Measurements from ENCODE around the gene KIAA1614. TPM values are rescaled to one million over a fixed set of nuclear protein-coding genes. Genes with fewer than 3 reads are reported as not detected.

Gene KIAA1614, protein sequence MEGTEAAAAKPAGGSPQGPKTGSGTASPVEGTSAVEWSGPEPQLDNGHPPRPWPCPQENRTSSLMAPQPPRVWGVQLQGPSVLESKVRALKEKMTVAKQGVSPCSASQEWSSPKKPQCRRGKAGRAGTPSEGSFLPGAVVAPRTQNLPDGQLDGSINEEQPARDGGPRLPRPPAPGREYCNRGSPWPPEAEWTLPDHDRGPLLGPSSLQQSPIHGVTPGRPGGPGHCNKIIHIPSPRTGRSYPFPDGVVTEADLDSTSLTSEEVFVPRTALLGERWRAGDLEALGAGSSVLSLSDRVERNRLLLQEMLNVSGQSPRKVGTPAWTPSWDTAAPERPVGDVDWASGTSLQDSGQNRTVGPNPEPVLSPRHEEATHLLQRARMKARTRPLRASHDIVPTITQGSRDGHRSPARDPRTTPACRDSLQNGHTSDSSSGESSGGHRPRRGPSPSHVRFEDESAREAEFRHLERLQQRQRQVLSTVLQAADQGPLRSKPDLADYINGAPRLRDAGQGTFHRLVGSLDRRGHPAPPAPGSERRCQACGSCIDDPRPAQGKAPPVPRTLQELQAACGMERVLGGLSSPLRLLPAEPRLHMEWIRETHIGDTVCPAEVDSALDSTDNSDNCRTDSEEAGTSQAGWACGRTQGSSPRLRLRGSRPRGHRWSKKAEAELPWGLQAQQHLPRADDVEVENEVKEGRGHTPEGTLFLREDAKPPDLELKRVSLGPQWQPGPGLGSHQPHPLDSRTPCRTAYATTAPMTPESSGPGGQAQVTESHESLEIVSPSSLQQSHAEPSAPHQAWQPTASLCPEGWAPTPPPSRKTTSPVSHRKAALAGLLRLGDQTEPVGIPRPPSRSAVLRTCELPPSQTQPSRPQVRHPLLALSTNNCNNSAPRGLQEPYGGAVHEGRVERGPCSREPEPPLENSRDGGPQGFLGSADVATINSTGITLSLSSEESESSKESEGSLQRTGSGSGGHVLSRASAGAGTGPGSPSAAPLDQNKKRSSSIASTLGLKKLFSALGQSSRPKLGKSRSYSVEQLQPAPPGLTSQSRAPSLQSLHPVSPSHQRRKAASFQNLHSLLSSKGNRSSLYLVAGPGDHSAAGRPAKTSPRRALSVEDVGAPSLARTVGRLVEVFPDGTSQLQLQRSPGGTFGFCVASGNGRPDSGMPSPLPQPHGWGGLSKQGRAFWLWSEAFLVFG
- 0.31 and 2.9 TPM in 2 replicates for total RNA-seq (ENCODE audit: low replicate concordance)
- long read RNA-seq: 0 reads

DNA sequence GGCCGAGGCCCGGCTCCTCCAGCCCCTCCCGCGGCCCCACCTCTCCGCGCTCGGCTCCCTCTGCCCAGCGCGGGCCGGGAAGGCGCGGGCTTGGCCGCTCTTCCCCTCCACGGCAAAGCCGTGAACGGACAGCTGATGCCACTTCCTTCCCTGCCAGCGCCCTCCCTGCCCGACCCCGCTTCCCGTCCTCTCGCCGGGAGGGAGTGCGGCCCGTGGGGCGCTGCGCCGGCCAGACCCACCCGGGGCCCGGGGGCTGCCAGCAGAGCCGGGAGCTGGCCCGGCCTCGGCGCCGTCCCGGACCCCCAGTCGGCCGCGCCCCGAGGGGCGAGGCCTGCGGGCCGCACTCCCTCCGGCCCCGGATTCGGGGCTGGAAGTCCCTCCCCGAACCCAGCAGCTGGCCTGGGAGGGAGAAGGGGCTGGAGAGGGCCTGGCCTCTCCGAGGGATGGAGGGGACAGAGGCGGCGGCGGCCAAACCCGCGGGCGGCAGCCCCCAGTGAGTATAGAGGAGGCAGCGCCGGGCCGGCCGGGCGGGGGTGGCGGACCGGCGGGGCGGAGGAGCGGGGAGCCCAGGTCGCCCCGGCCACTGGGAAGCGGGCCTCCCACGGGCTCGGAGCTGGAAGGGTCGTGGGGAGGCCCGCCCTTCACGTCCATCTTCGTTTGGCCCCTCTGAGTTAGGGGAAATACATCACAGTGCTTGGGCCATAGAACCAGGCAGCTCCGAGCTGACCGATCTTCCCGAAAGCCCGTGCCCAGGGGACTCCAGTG is at the start of gene KIAA1614:
KIAA1614 (plus strand) TSS at position 97 of the 765 bp plus-strand sequence; CDS start at position 444, 347 bp downstream.
- H3K4me3 Mint-ChIP-seq: peak within 1 kb of the TSS; percentile 87
- no peak for DNase-seq (ENCODE audit: extremely low spot score, unreplicated experiment)

DNA sequence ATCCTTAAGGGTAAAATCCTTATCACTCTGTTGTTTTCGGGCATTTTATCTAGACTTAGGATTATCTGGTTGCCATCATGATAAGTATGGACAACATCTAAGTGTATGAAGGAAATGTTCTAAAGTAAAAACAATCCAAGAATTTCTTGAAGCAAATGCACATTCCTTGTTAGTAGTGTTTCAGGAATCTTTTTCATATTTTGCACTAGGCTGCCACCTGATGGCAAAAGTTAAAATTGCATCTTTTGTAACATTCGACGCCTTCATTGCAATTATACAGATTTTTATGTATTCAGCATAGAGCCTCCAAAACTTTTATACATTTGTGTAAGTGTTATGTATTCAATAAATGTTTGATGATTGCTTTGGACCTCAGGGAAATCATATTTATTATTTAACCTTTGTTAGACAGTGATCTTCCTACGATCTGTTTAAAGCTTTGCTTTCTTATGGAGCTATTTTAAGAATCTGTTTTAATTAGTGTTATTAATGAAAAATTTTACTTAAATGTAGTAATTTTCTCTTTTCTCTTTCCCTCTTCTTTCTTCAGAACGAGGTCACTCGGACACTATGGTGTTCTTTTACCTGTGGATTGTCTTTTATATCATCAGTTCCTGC is 49.4 kb upstream of the KIAA1614 start:
- Mint-ChIP-seq H3K36me3 (peaks cover 6% of the 10 kb centered on the region), H3K4me3 (no peak overlapping the region), H3K9me3 (no peaks in the 10 kb centered on the region), H3K27ac (no peak overlapping the region), H3K4me1 (ENCODE audit: unreplicated experiment) (peaks cover 9% of the 10 kb centered on the region), H3K27me3 (no peaks in the 10 kb centered on the region)
- DNase-seq (ENCODE audit: extremely low spot score, unreplicated experiment): no peak
- TF ChIP-seq, protein P1, sequence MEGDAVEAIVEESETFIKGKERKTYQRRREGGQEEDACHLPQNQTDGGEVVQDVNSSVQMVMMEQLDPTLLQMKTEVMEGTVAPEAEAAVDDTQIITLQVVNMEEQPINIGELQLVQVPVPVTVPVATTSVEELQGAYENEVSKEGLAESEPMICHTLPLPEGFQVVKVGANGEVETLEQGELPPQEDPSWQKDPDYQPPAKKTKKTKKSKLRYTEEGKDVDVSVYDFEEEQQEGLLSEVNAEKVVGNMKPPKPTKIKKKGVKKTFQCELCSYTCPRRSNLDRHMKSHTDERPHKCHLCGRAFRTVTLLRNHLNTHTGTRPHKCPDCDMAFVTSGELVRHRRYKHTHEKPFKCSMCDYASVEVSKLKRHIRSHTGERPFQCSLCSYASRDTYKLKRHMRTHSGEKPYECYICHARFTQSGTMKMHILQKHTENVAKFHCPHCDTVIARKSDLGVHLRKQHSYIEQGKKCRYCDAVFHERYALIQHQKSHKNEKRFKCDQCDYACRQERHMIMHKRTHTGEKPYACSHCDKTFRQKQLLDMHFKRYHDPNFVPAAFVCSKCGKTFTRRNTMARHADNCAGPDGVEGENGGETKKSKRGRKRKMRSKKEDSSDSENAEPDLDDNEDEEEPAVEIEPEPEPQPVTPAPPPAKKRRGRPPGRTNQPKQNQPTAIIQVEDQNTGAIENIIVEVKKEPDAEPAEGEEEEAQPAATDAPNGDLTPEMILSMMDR (conservative IDR thresholded peaks at IDR 0.05): peak; percentile 90

More for the DNA sequence above, at the start of gene KIAA1614:
- Mint-ChIP-seq H3K36me3 (no peaks in the 10 kb centered on the region), H3K9me3 (no peaks in the 10 kb centered on the region), H3K27ac (peak within 1 kb of the TSS; percentile 83), H3K27me3 (peaks cover 35% of the 10 kb centered on the region), H3K4me1 (ENCODE audit: unreplicated experiment) (peaks cover 22% of the 10 kb centered on the region)
- TF ChIP-seq, protein P1 (conservative IDR thresholded peaks at IDR 0.05): no peak

DNA sequence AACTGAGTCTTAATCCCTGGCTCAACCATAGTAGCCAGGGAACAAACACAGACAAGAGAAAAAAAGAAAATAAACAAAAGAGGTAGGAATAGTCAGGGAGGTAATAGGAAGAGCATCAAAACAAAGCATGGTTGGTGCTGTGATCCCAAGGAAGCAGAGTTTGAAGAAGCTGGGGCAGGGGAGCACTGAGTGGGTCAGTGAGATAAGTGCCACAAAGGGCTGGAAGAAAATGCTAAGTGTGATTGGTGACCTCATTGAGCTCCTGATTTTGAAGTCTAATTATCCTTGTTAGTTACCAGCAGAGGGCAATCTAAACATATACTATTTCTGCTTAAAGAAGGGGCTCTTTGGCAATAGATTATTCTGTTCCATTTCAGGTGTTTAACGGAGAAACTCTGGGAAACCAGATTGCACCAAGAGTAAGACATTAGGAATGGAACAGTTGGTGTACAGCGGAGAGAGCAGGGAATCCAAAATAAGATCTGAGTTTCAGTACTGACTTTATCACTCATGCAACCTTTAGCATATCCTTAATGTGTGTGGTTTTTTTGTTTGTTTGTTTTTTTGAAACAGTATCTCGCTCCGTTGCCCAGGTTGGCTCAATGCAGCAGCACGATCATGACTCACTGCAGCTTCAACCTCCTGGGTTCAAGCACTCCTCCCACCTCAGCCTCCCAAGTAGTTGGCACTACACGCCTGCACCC is 30.7 kb upstream of the KIAA1614 start:
- TF ChIP-seq, protein P1 (conservative IDR thresholded peaks at IDR 0.05): peak; percentile 75
- H3K27me3 Mint-ChIP-seq: no peaks in the 10 kb centered on the region
- H3K4me3 Mint-ChIP-seq: no peak overlapping the region
- no peak for DNase-seq (ENCODE audit: extremely low spot score, unreplicated experiment)
- no peak overlapping the region for H3K27ac Mint-ChIP-seq
- peaks cover 8% of the 10 kb centered on the region for H3K4me1 Mint-ChIP-seq (ENCODE audit: unreplicated experiment)
- H3K9me3 Mint-ChIP-seq: no peaks in the 10 kb centered on the region
- peaks cover 5% of the 10 kb centered on the region for H3K36me3 Mint-ChIP-seq

DNA sequence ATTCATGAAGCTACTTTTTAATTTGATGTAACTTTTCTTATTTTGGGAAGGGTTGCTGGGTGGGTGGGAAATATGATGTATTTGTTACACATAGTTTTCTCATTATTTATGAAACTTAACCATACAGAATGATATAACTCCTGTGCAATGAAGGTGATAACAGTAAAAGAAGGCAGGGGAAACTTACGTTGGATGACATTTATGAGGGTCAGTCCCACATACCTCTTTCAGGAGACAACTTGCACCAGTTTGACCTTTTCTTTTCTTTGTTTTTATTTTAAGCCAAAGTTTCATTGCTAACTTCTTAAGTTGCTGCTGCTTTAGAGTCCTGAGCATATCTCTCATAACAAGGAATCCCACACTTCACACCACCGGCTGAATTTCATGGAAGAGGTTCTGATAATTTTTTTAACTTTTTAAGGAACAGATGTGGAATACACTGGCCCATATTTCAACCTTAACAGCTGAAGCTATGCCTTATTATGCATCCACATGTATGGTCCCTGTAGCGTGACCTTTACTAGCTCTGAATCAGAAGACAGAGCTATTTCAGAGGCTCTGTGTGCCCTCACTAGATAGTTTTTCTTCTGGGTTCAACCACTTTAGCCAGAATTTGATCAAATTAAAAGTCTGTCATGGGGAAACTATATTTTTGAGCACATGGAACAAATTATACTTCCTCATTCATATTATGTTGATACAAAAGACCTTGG is 28.0 kb upstream of the KIAA1614 start:
- Mint-ChIP-seq H3K27me3 (no peaks in the 10 kb centered on the region), H3K4me1 (ENCODE audit: unreplicated experiment) (peaks cover 8% of the 10 kb centered on the region), H3K36me3 (peaks cover 9% of the 10 kb centered on the region), H3K27ac (no peak overlapping the region), H3K4me3 (no peak overlapping the region), H3K9me3 (no peaks in the 10 kb centered on the region)
- no peak for DNase-seq (ENCODE audit: extremely low spot score, unreplicated experiment)
- TF ChIP-seq, protein P1 (conservative IDR thresholded peaks at IDR 0.05): no peak
